ENCODE results near the gene DNAH9. TPM values are rescaled to one million over a fixed set of nuclear protein-coding genes. Genes with fewer than 3 reads are reported as not detected.

DNAH9 gene
- total RNA-seq, 6 experiments from 2014 or later, result not detected

- Histone ChIP-seq H3K4me3 (no peak overlapping the region), H3K27ac (no peak overlapping the region), H3K36me3 (no peaks in the 10 kb centered on the region), H3K27me3 (no peaks in the 10 kb centered on the region), H3K4me1 (no peaks in the 10 kb centered on the region), H3K9me3 (no peaks in the 10 kb centered on the region)
- WGBS (ENCODE audit: insufficient coverage, low coverage, low lambda C conversion rate, missing lambda C conversion rate), result 35% methylated on average over 1 of the region's 1 CpG
- TF ChIP-seq CTCF (IDR thresholded peaks at IDR 0.05) (no peak), POLR2A (IDR thresholded peaks at IDR 0.05) (no peak)
- intact Hi-C loops (cut with DNase I), result no loop called here
- DNase-seq (no peak), ATAC-seq (no peak)
Measured at GRCh38 chr17:11668618-11669017, 70.3 kb downstream of the DNAH9 start.

- H3K27me3 ChIP-seq, result no peaks in the 10 kb centered on the region
- H3K36me3 ChIP-seq, result no peaks in the 10 kb centered on the region
- H3K27ac ChIP-seq, result no peak overlapping the region
- H3K9me3 ChIP-seq, result no peaks in the 10 kb centered on the region
- H3K4me1 ChIP-seq, result no peaks in the 10 kb centered on the region
- WGBS (ENCODE audit: insufficient coverage, low coverage, low lambda C conversion rate, missing lambda C conversion rate), result 31% methylated on average over 4 of the region's 4 CpGs
- no peak overlapping the region for H3K4me3 ChIP-seq
- ATAC-seq, result no peak
- intact Hi-C loops (cut with DNase I), result no loop called here
- no peak for DNase-seq
- TF ChIP-seq CTCF (IDR thresholded peaks at IDR 0.05) (no peak), POLR2A (IDR thresholded peaks at IDR 0.05) (no peak)
Measured at GRCh38 chr17:11671126-11671525, 72.9 kb downstream of the DNAH9 start.

GRCh38 chr17:11682646-11683045 is 84.4 kb downstream of the DNAH9 start:
- whole genome bisulfite sequencing (ENCODE audit: insufficient coverage, low coverage, low lambda C conversion rate, missing lambda C conversion rate), result 54% methylated on average over 2 of the region's 2 CpGs
- DNase-seq (no peak), ATAC-seq (no peak)
- Histone ChIP-seq H3K36me3 (no peaks in the 10 kb centered on the region), H3K27me3 (no peaks in the 10 kb centered on the region), H3K4me1 (no peaks in the 10 kb centered on the region), H3K4me3 (no peak overlapping the region), H3K27ac (no peak overlapping the region), H3K9me3 (no peaks in the 10 kb centered on the region)
- intact Hi-C loops (cut with DNase I), result no loop called here
- TF ChIP-seq CTCF (IDR thresholded peaks at IDR 0.05), result no peak
- TF ChIP-seq POLR2A (IDR thresholded peaks at IDR 0.05), result no peak

GRCh38 chr17:11690681-11691080 is 92.4 kb downstream of the DNAH9 start:
- 79% methylated on average over 5 of the region's 5 CpGs for WGBS (ENCODE audit: insufficient coverage, low coverage, low lambda C conversion rate, missing lambda C conversion rate)
- Histone ChIP-seq H3K27me3 (no peaks in the 10 kb centered on the region), H3K27ac (no peak overlapping the region), H3K4me1 (no peaks in the 10 kb centered on the region), H3K4me3 (no peak overlapping the region), H3K9me3 (no peaks in the 10 kb centered on the region), H3K36me3 (no peaks in the 10 kb centered on the region)
- TF ChIP-seq POLR2A (IDR thresholded peaks at IDR 0.05), result no peak
- no peak for TF ChIP-seq CTCF (IDR thresholded peaks at IDR 0.05)
- DNase-seq, result no peak
- ATAC-seq, result no peak
- intact Hi-C loops (cut with DNase I), result no loop called here

- Histone ChIP-seq H3K4me3 (no peak overlapping the region), H3K4me1 (no peaks in the 10 kb centered on the region), H3K27ac (no peak overlapping the region), H3K27me3 (no peaks in the 10 kb centered on the region), H3K9me3 (no peaks in the 10 kb centered on the region), H3K36me3 (no peaks in the 10 kb centered on the region)
- intact Hi-C loops (cut with DNase I), result no loop called here
- no peak for DNase-seq
- no peak for ATAC-seq
- WGBS (ENCODE audit: insufficient coverage, low coverage, low lambda C conversion rate, missing lambda C conversion rate), result 88% methylated on average over 9 of the region's 9 CpGs
- no peak for TF ChIP-seq CTCF (IDR thresholded peaks at IDR 0.05)
- TF ChIP-seq POLR2A (IDR thresholded peaks at IDR 0.05), result no peak
Measured at GRCh38 chr17:11692688-11693087, 94.4 kb downstream of the DNAH9 start.

All from right lobe of liver (tissue), 6 donors.